ENCODE data around the gene N4BP2L1. TPM values are rescaled to one million over a fixed set of nuclear protein-coding genes. Genes with fewer than 3 reads are reported as not detected.

N4BP2L1 gene
- total RNA-seq, 6 experiments from 2014 or later = 0.08 to 0.60 (median 0.33) TPM

- DNase-seq = no peak
- Mint-ChIP-seq H3K27ac (no peak overlapping the region), H3K27me3 (ENCODE audit: insufficient read depth) (no peaks in the 10 kb centered on the region), H3K9me3 (peaks cover 14% of the 10 kb centered on the region), H3K4me1 (ENCODE audit: low read depth) (peaks cover 16% of the 10 kb centered on the region; the same call in 1 of the 2 replicates), H3K36me3 (ENCODE audit: low read depth) (peaks cover 39% of the 10 kb centered on the region), H3K4me3 (no peak overlapping the region)
- TF ChIP-seq CTCF (IDR thresholded peaks at IDR 0.05) = no peak
Measured at GRCh38 chr13:32454886-32455593, 27.1 kb upstream of the N4BP2L1 start.

GRCh38 chr13:32453981-32454380 is 26.1 kb upstream of the N4BP2L1 start:
- no peaks in the 10 kb centered on the region for H3K27me3 Mint-ChIP-seq (ENCODE audit: insufficient read depth)
- H3K4me3 Mint-ChIP-seq = no peak overlapping the region
- H3K27ac Mint-ChIP-seq = no peak overlapping the region
- no peak for DNase-seq
- peaks cover 36% of the 10 kb centered on the region for H3K36me3 Mint-ChIP-seq (ENCODE audit: low read depth)
- peaks cover 14% of the 10 kb centered on the region for H3K9me3 Mint-ChIP-seq
- no peak for TF ChIP-seq CTCF (IDR thresholded peaks at IDR 0.05)
- H3K4me1 Mint-ChIP-seq (ENCODE audit: low read depth) = peaks cover 19% of the 10 kb centered on the region

- H3K36me3 Mint-ChIP-seq (ENCODE audit: low read depth) = peaks cover 9% of the 10 kb centered on the region; the same call in 1 of the 2 replicates
- no peak for TF ChIP-seq CTCF (IDR thresholded peaks at IDR 0.05)
Measured at GRCh38 chr13:32448972-32449371, 21.0 kb upstream of the N4BP2L1 start.

GRCh38 chr13:32447894-32448623 is 20.1 kb upstream of the N4BP2L1 start:
- H3K9me3 Mint-ChIP-seq = no peaks in the 10 kb centered on the region
- peaks cover 18% of the 10 kb centered on the region for H3K4me1 Mint-ChIP-seq (ENCODE audit: low read depth)
- H3K4me3 Mint-ChIP-seq = no peak overlapping the region
- H3K27me3 Mint-ChIP-seq (ENCODE audit: insufficient read depth) = no peaks in the 10 kb centered on the region
- H3K36me3 Mint-ChIP-seq (ENCODE audit: low read depth) = peaks cover 9% of the 10 kb centered on the region; the same call in 1 of the 2 replicates
- H3K27ac Mint-ChIP-seq = no peak overlapping the region
- TF ChIP-seq CTCF (IDR thresholded peaks at IDR 0.05) = no peak
- no peak for DNase-seq

More at GRCh38 chr13:32448972-32449371, 21.0 kb upstream of the N4BP2L1 start:
- Mint-ChIP-seq H3K27ac (no peak overlapping the region), H3K4me1 (ENCODE audit: low read depth) (peaks cover 27% of the 10 kb centered on the region), H3K9me3 (no peaks in the 10 kb centered on the region), H3K4me3 (no peak overlapping the region), H3K27me3 (ENCODE audit: insufficient read depth) (no peaks in the 10 kb centered on the region)
- no peak for DNase-seq

- no peak overlapping the region for H3K4me3 Mint-ChIP-seq
- peaks cover 16% of the 10 kb centered on the region for H3K4me1 Mint-ChIP-seq (ENCODE audit: low read depth)
Measured at GRCh38 chr13:32446773-32447465, 19.0 kb upstream of the N4BP2L1 start.

More at GRCh38 chr13:32446773-32447465, 19.0 kb upstream of the N4BP2L1 start:
- DNase-seq = no peak
- no peak for TF ChIP-seq CTCF (IDR thresholded peaks at IDR 0.05)
- no peaks in the 10 kb centered on the region for H3K36me3 Mint-ChIP-seq (ENCODE audit: low read depth)
- no peaks in the 10 kb centered on the region for H3K27me3 Mint-ChIP-seq (ENCODE audit: insufficient read depth)
- H3K27ac Mint-ChIP-seq = no peak overlapping the region
- no peaks in the 10 kb centered on the region for H3K9me3 Mint-ChIP-seq
